HepG2 (cell line): ENCODE data around the gene KNG1. TPM values are rescaled to one million over a fixed set of nuclear protein-coding genes. Genes with fewer than 3 reads are reported as not detected.

ENCODE experiments used
- ARNT2 ChIP-seq: sonication (generic); formaldehyde crosslinking; IDR thresholded peaks from 2 replicates; pipeline ENCODE4 v1.8.0; 2022; ENCODE audit warnings: mild to moderate bottlenecking, low read depth, missing genetic modification reagents, moderate library complexity
- BORCS8-MEF2B ChIP-seq: sonication (generic); formaldehyde crosslinking; IDR thresholded peaks from 2 replicates; pipeline ENCODE4 v1.8.0; 2022; ENCODE audit warnings: mild to moderate bottlenecking, missing genetic modification reagents
- FOSL1 ChIP-seq: sonication (generic); formaldehyde crosslinking; IDR thresholded peaks from 2 replicates; pipeline ENCODE4 v1.9.0; 2021; ENCODE audit warnings: missing genetic modification reagents, borderline replicate concordance
- FOXA3 ChIP-seq: IDR thresholded peaks from 2 replicates; pipeline ENCODE4 v1.6.1; 2016; ENCODE audit warnings: missing genetic modification reagents, missing compliant biosample characterization
- MTA3 ChIP-seq: sonication (generic); formaldehyde crosslinking; IDR thresholded peaks from 2 replicates; pipeline ENCODE4 v1.4.0; 2020; ENCODE audit warnings: missing genetic modification reagents
- SSRP1 ChIP-seq: IDR thresholded peaks from 2 replicates; pipeline ENCODE4 v1.6.1; 2016; ENCODE audit warnings: control low read depth
- TRIM24 ChIP-seq: sonication (generic); formaldehyde crosslinking; IDR thresholded peaks from 2 replicates; pipeline ENCODE4 v1.8.0; 2022; ENCODE audit warnings: mild to moderate bottlenecking, missing genetic modification reagents
- ZMAT3 ChIP-seq: sonication (generic); formaldehyde crosslinking; conservative IDR thresholded peaks from 2 replicates; pipeline ENCODE4 v1.7.0; 2021; ENCODE audit warnings: missing genetic modification reagents
- ZNF326 ChIP-seq: sonication (generic); formaldehyde crosslinking; IDR thresholded peaks from 2 replicates; pipeline ENCODE4 v1.4.0; 2020; ENCODE audit warnings: missing genetic modification reagents, borderline replicate concordance
- ZNF776 ChIP-seq: sonication (generic); formaldehyde crosslinking; IDR thresholded peaks from 2 replicates; pipeline ENCODE4 v1.4.0; 2020; ENCODE audit warnings: mild to moderate bottlenecking, missing genetic modification reagents
- microRNA counts: library from miRNA; unstranded; fragments of <30 nt; microRNA quantifications from one replicate; lab custom pipeline; 2015
- microRNA-seq: library from miRNA; unstranded; fragments of <30 nt; microRNA quantifications from one replicate; pipeline ENCODE4, GENCODE V29; 2020
- polyA plus RNA-seq, 8 experiments: library from polyadenylated mRNA; depleted of rRNA in 3 of 8; stranded (reverse) in 7 of 8; unstranded in 1 of 8; fragments of >200 nt; fragmentation: Illumina TruSeq in 4 of 8; extraction: Trizol in 4 of 8; gene quantifications; 2 replicates each; pipeline versions ENCODE4 v1.2.1 to v1.2.3, GENCODE V29; 2011 to 2016; ENCODE audit warnings: low read depth in 4 of 8, missing spikeins in 1 of 8, mixed read lengths in 1 of 8; ENCODE audit not compliant: insufficient read depth in 1 of 8
- small RNA-seq, 3 experiments: library from RNA; depleted of rRNA; stranded (forward); fragments of <200 nt; gene quantifications; one replicate each; pipeline ENCODE3, GENCODE V24; 2012; ENCODE audit warnings: low read depth in 2 of 3, low replicate concordance in 1 of 3; ENCODE audit not compliant: insufficient read length in 3 of 3, insufficient read depth in 2 of 3
- total RNA-seq, 5 experiments: library from RNA; depleted of rRNA; stranded (reverse); fragments of >200 nt; fragmentation: Illumina TruSeq; extraction: Trizol; gene quantifications; 2 replicates each; pipeline ENCODE4 v1.2.3, GENCODE V29; 2016; ENCODE audit warnings: low read depth in 1 of 5

The KNG1 gene
- total and polyA plus RNA-seq, 2 of the 13 experiments (the other 11 are each of a cell fraction or from before 2014, with no cell fraction given) = 6.5 to 7.0 TPM

GRCh38 chr3:186790261-186790981 lies 73.3 kb downstream of the KNG1 start (continued):
- 0 out of 2 replicates have a peak, but pooled peaks have one; percentile 49 for TF ChIP-seq BORCS8-MEF2B (CRISPR knock-in tag)
- TF ChIP-seq ZNF326 (CRISPR knock-in tag) = no peak
- TF ChIP-seq MTA3 (CRISPR knock-in tag) = no peak
- TF ChIP-seq ZNF776 (CRISPR knock-in tag) = no peak
- no peak for TF ChIP-seq TRIM24 (CRISPR knock-in tag)
- TF ChIP-seq ARNT2 (CRISPR knock-in tag) = peak; percentile 55; the same call in 1 of the 2 replicates
- 0 out of 2 replicates have a peak, but pooled peaks have one; percentile 6 for TF ChIP-seq FOXA3 (CRISPR knock-in tag)
- TF ChIP-seq ZMAT3 (CRISPR knock-in tag) = no peak
- TF ChIP-seq SSRP1 (CRISPR knock-in tag) = peak; percentile 99
- no peak for TF ChIP-seq FOSL1 (CRISPR knock-in tag)
- TF ChIP-seq, all 625 proteins: peak for 49

MicroRNA genes within 50 kb of the gene (microRNA counts, 767-probe panel; counts per million panel counts)
- microRNA hsa-miR-1248 (lab: Ali Mortazavi, UCI) = not detected

Small RNA genes lying within 50 kb of the gene (microRNA-seq; reads per million reads assigned to microRNA genes)
- 1.9 reads per million, percentile 8 among the genes with 10 or more reads in this experiment for gene MIR1248

Small RNA genes lying within 50 kb of the gene (small RNA-seq; reads per million reads assigned to genes)
- 0 reads per million in 3 experiments for gene RF00092
- 0 reads per million in 3 experiments for gene RNU6-1105P
- gene SNORA4 = 0 reads per million in 3 experiments
- gene SNORA63 = 0 reads per million in 3 experiments
- gene SNORA81 = 0 reads per million in 3 experiments
- 0 reads per million in 3 experiments for gene SNORD2

Other genes starting within 250 kb of the KNG1 start
- 0.22 and 2.1 TPM in 2 replicates for gene CRYGS, start 173.0 kb upstream of the KNG1 start, total RNA-seq (2016; rRNA removed; fragmentation: Illumina TruSeq; extraction: Trizol)
- gene CRYGS, start 173.0 kb upstream of the KNG1 start, polyA plus RNA-seq (2011; rRNA removed) = 6.7 TPM in 2 replicates
- 16.2 and 20.1 TPM in 2 replicates for gene TBCCD1, start 150.0 kb upstream of the KNG1 start, total RNA-seq (2016; rRNA removed; fragmentation: Illumina TruSeq; extraction: Trizol)
- 12.4 and 13.6 TPM in 2 replicates for gene TBCCD1, start 150.0 kb upstream of the KNG1 start, polyA plus RNA-seq (2011; rRNA removed)
- gene DNAJB11, start 146.6 kb upstream of the KNG1 start, total RNA-seq (2016; rRNA removed; fragmentation: Illumina TruSeq; extraction: Trizol) = 62.5 and 132 TPM in 2 replicates
- gene DNAJB11, start 146.6 kb upstream of the KNG1 start, polyA plus RNA-seq (2011; rRNA removed) = 33.1 and 41.0 TPM in 2 replicates
- gene AHSG, start 104.3 kb upstream of the KNG1 start, total RNA-seq (2016; rRNA removed; fragmentation: Illumina TruSeq; extraction: Trizol) = 916 and 2,043 TPM in 2 replicates
- gene AHSG, start 104.3 kb upstream of the KNG1 start, polyA plus RNA-seq (2011; rRNA removed) = 19,152 and 25,909 TPM in 2 replicates
- gene FETUB, start 77.0 kb upstream of the KNG1 start, total RNA-seq (2016; rRNA removed; fragmentation: Illumina TruSeq; extraction: Trizol) = 1.3 and 2.1 TPM in 2 replicates
- gene FETUB, start 77.0 kb upstream of the KNG1 start, polyA plus RNA-seq (2011; rRNA removed) = 3.1 and 4.4 TPM in 2 replicates
- 0.11 TPM in 1 of 2 replicates, not detected in the other for gene HRG, start 51.3 kb upstream of the KNG1 start, total RNA-seq (2016; rRNA removed; fragmentation: Illumina TruSeq; extraction: Trizol)
- gene HRG, start 51.3 kb upstream of the KNG1 start, polyA plus RNA-seq (2011; rRNA removed) = 0.09 and 0.12 TPM in 2 replicates
- gene EIF4A2, start 66.2 kb downstream of the KNG1 start, total RNA-seq (2016; rRNA removed; fragmentation: Illumina TruSeq; extraction: Trizol) = 446 and 480 TPM in 2 replicates
- gene EIF4A2, start 66.2 kb downstream of the KNG1 start, polyA plus RNA-seq (2011; rRNA removed) = 475 and 596 TPM in 2 replicates
- 103 and 109 TPM in 2 replicates for gene RFC4, start 89.1 kb downstream of the KNG1 start, total RNA-seq (2016; rRNA removed; fragmentation: Illumina TruSeq; extraction: Trizol)
- 15.1 and 18.5 TPM in 2 replicates for gene RFC4, start 89.1 kb downstream of the KNG1 start, polyA plus RNA-seq (2011; rRNA removed)
- gene ADIPOQ, start 125.4 kb downstream of the KNG1 start, total RNA-seq (2016; rRNA removed; fragmentation: Illumina TruSeq; extraction: Trizol) = not detected in 2 replicates
- gene ADIPOQ, start 125.4 kb downstream of the KNG1 start, polyA plus RNA-seq (2011; rRNA removed) = not detected in 2 replicates
- 62.1 and 79.9 TPM in 2 replicates for gene ST6GAL1, start 213.2 kb downstream of the KNG1 start, total RNA-seq (2016; rRNA removed; fragmentation: Illumina TruSeq; extraction: Trizol)
- gene ST6GAL1, start 213.2 kb downstream of the KNG1 start, polyA plus RNA-seq (2011; rRNA removed) = 163 and 164 TPM in 2 replicates